BJ (cell line): ENCODE data around the gene SPATA16. TPM values are rescaled to one million over a fixed set of nuclear protein-coding genes. Genes with fewer than 3 reads are reported as not detected.

Experiments
- CTCF ChIA-PET: fragments of 350-600 bp; formaldehyde crosslinking; extraction: SDS; loops from one replicate; lab custom pipeline; 2021; ENCODE audit warnings: antibody characterized with exemption, inconsistent platforms; lab: Yijun Ruan, JAX
- POLR2A ChIA-PET: fragments of 300-600 bp; sonication (Branson Sonifier 250); formaldehyde crosslinking; extraction: SDS; loops from one replicate; lab custom pipeline; 2021; ENCODE audit warnings: antibody characterized with exemption; lab: Charles Lee
- DNase-seq: peaks from one replicate; pipeline ENCODE4 v3.0.0-alpha.2; 2011; ENCODE audit warnings: low read depth
- H3K27me3 ChIP-seq: 2 replicates; pipeline ENCODE4 v1.6.0; 2011; ENCODE audit warnings: low read length; ENCODE audit not compliant: control insufficient read depth, insufficient read depth
- H3K36me3 ChIP-seq: 2 replicates; pipeline ENCODE4 v1.5.1; 2011; ENCODE audit warnings: low read length; ENCODE audit not compliant: control insufficient read depth, insufficient read depth
- H3K4me3 ChIP-seq: 2 replicates; pipeline ENCODE4 v1.5.1; 2011; ENCODE audit warnings: low read depth, mild to moderate bottlenecking, control low read depth, low read length
- polyA plus RNA-seq: library from polyadenylated mRNA; depleted of rRNA; stranded (reverse); fragments of >200 nt; gene quantifications from 2 replicates; pipeline ENCODE4 v1.2.3, GENCODE V29; 2011
- TF ChIP-seq, protein P1 (sequence below): IDR thresholded peaks from 2 replicates; pipeline ENCODE4 v1.5.1; 2011; ENCODE audit warnings: low read depth, mild to moderate bottlenecking, control low read depth, inconsistent platforms, low read length, moderate library complexity; ENCODE audit not compliant: insufficient read depth

Gene SPATA16
- polyA plus RNA-seq, 1 experiment, result not detected

DNA sequence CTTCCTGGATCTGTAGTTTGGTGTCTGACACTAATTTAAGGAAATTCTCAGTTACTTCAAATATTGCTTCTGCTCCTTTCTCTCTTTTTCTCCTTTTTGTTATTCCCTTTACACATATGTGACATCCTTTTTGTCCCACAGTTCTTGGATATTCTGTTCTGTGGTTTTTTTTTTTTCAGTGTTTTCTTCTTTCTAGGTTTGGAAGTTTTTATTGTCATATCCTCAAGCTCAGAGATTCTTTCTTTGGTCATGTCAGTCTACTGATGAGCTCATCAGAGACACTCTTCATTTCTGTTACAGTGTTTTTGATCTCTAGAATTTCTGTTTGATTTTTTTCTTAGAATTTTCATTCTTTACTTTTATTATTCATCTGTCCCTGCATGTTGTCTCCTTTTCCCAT lies 140.5 kb downstream of the SPATA16 start:
- TF ChIP-seq, protein P1, sequence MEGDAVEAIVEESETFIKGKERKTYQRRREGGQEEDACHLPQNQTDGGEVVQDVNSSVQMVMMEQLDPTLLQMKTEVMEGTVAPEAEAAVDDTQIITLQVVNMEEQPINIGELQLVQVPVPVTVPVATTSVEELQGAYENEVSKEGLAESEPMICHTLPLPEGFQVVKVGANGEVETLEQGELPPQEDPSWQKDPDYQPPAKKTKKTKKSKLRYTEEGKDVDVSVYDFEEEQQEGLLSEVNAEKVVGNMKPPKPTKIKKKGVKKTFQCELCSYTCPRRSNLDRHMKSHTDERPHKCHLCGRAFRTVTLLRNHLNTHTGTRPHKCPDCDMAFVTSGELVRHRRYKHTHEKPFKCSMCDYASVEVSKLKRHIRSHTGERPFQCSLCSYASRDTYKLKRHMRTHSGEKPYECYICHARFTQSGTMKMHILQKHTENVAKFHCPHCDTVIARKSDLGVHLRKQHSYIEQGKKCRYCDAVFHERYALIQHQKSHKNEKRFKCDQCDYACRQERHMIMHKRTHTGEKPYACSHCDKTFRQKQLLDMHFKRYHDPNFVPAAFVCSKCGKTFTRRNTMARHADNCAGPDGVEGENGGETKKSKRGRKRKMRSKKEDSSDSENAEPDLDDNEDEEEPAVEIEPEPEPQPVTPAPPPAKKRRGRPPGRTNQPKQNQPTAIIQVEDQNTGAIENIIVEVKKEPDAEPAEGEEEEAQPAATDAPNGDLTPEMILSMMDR, result no peak
- CTCF ChIA-PET, result no interaction called here
- H3K27me3 ChIP-seq, result no peaks in the 10 kb centered on the region
- H3K4me3 ChIP-seq, result no peak overlapping the region
- no peaks in the 10 kb centered on the region for H3K36me3 ChIP-seq
- DNase-seq, result no peak
- POLR2A ChIA-PET, result no interaction called here

DNA sequence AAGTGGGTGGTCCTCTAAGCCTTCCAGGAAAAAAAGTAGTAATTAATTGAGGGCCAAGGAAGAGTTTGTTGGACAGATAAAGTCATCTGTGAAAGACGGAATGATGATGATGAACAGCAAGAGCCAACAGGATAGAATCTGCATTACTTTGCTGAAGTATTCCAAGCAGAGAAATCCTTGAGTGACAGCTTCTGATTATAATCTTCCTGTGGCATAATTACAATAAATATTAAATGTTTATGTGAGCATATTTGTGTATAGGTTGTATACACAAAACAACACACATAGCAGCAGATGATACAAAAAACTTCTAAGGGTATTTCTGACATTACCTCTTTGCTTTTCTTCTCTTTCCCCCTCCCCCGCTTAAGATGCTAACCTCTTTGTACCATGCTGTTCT lies 147.6 kb downstream of the SPATA16 start:
- no peak for DNase-seq
- POLR2A ChIA-PET, result no interaction called here
- Histone ChIP-seq H3K4me3 (no peak overlapping the region), H3K27me3 (no peaks in the 10 kb centered on the region), H3K36me3 (no peaks in the 10 kb centered on the region)
- CTCF ChIA-PET, result interaction anchor here (0.6 kb wide), 2 partner anchors 34 to 294 kb away, joined by 3 read pairs; no protein-coding TSS in a partner anchor
- TF ChIP-seq, protein P1, result no peak

DNA sequence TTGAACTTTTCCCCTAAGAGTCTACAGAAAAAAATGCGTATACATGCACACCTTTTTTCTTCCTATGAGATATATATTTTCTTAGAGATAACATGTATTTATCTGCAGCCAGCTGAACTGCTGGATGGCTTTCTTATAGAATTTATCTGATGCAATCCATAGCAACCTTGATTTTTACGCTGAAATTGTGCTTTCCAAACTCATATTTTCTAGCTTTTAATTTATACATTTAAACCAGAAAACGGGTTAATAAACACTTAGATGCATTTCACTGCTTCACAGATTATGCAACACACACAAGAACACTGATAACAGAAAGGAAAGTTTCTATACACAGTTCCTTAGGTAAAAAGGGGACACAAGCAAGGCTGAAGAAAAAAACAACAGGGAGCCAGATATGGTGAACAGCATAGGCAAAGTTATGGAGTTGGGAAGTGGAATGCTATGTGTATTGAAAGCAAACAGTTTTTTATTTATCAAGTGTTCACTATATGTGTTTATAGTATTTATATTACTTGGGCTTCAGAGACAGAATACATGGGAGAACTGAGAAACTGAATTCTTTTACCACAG lies 149.5 kb downstream of the SPATA16 start:
- TF ChIP-seq, protein P1, result no peak
- Histone ChIP-seq H3K36me3 (no peaks in the 10 kb centered on the region), H3K27me3 (no peaks in the 10 kb centered on the region), H3K4me3 (no peak overlapping the region)
- DNase-seq, result no peak
- POLR2A ChIA-PET, result no interaction called here
- CTCF ChIA-PET, result no interaction called here

DNA sequence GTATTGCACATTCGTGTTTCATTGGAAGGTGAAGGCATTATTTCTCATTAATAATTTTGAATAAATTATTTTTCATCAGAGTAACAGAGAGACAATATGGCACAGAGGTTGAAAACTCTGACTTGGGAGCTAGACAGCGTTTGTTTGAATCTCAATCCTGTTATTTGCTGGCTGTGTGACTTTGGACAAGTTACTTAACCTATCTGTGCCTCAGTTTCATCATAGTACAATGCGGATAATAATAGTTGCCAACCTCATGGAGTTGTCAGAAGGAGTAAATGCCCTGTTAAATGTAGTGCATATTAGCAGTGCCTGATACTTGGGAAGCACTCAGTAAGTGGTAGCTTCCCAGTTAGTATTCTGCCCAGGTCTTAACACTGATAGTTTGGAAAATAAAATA lies 151.7 kb downstream of the SPATA16 start:
- Histone ChIP-seq H3K4me3 (no peak overlapping the region), H3K36me3 (no peaks in the 10 kb centered on the region), H3K27me3 (no peaks in the 10 kb centered on the region)
- DNase-seq, result no peak
- CTCF ChIA-PET, result interaction anchor here (1.0 kb wide), 1 partner anchor 9 kb away, joined by 3 read pairs; no protein-coding TSS in a partner anchor
- POLR2A ChIA-PET, result no interaction called here
- TF ChIP-seq, protein P1, result no peak

DNA sequence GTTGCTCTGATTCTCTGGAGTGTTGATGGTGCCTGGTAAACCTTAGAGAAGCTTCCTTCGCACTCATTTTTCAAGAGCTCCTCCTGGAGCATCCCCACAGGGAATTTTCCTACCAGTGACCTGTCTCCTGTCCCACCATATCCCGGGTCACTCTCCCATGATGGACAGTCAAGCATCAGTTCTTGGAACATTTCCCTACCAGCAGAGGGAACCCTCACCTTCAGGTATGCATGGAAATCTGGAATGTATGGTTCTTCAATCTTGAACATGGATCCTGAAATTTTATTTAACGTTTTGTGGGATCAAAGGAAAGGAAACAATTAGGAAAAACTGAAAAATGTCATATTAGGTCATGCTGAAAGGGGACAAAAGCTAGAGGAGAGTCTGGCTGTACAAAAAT lies 153.8 kb downstream of the SPATA16 start:
- CTCF ChIA-PET, result interaction anchor here (1.2 kb wide), 1 partner anchor 34 kb away, joined by 3 read pairs; no protein-coding TSS in a partner anchor
- POLR2A ChIA-PET, result no interaction called here
- no peaks in the 10 kb centered on the region for H3K36me3 ChIP-seq
- no peaks in the 10 kb centered on the region for H3K27me3 ChIP-seq
- no peak overlapping the region for H3K4me3 ChIP-seq
- DNase-seq, result no peak
- TF ChIP-seq, protein P1, result peak; percentile 8; the same call in 1 of the 2 replicates
